K562 (cell line): Measurements from ENCODE around the gene ABCC6. TPM values are rescaled to one million over a fixed set of nuclear protein-coding genes. Genes with fewer than 3 reads are reported as not detected.
A peak's percentile ranks its signal among the peaks of the same experiment; 100 is the strongest.

ENCODE experiments used
- ATAC-seq: fragments of 200-7000 bp; cut with Tn5 transposase; 3 replicates; pipeline ENCODE4 v1.9.1; 2020; ENCODE audit warnings: moderate library complexity
- BruUV-seq: library from RNA; stranded (reverse); fragments of 400-500 nt; replicated peaks from 2 replicates; lab custom pipeline; 2021; lab: Mats Ljungman, UMichigan
- CTCF ChIA-PET: fragments of 300-600 bp; formaldehyde crosslinking; extraction: SDS; loops from one replicate; lab custom pipeline; 2021; ENCODE audit warnings: low intra/inter-chr PET ratio; lab: Yijun Ruan, JAX
- POLR2A ChIA-PET: fragments of 300-600, 350-650 bp; sonication (Branson Sonifier 250); formaldehyde crosslinking; extraction: SDS; loops from one replicate; lab custom pipeline; 2021; ENCODE audit warnings: antibody characterized with exemption, inconsistent platforms; lab: Yijun Ruan, JAX
- DNase-seq, 4 experiments: peaks; one replicate each; pipeline versions ENCODE4 v3.0.0 to v3.0.0-alpha.2; 2011 to 2018; ENCODE audit warnings: low spot score in 3 of 4, mixed read lengths in 3 of 4; ENCODE audit errors: extremely low read depth in 1 of 4
- FAIRE-seq: peaks from 2 replicates; lab custom pipeline; 2011; peaks lifted over from hg19 to GRCh38; lab: Jason Lieb, UNC
- H2AFZ ChIP-seq: 2 replicates; pipeline ENCODE4 v1.6.0; 2011; ENCODE audit warnings: low read depth, low read length, control low read depth, inconsistent platforms
- H3K27ac ChIP-seq: fragments of 200-600 bp; 3 replicates; pipeline ENCODE4 v1.8.0; 2011; ENCODE audit warnings: low read depth, mild to moderate bottlenecking, control low read depth, inconsistent platforms, low read length, moderate library complexity, mixed read lengths; ENCODE audit errors: extremely low read depth
- H3K27me3 ChIP-seq, 2 experiments: fragments of 300-600 bp in 1 of 2; 2 replicates in 1 of 2; 3 replicates in 1 of 2; pipeline versions ENCODE4 v1.6.0 to v1.8.0; 2011; ENCODE audit warnings: inconsistent platforms in 2 of 2, low read length in 2 of 2, mild to moderate bottlenecking in 1 of 2, mixed read lengths in 1 of 2, moderate library complexity in 1 of 2; ENCODE audit not compliant: control insufficient read depth in 2 of 2, insufficient read depth in 2 of 2
- H3K36me3 ChIP-seq: fragments of 300-600 bp; 3 replicates; pipeline ENCODE4 v1.8.0; 2011; ENCODE audit warnings: mild to moderate bottlenecking, low read length, inconsistent platforms; ENCODE audit not compliant: control insufficient read depth, insufficient read depth
- H3K4me1 ChIP-seq, 2 experiments: fragments of 200-600 bp in 1 of 2; replicated peaks in 1 of 2; 2 replicates in 1 of 2; 3 replicates in 1 of 2; pipeline versions ENCODE4 v1.5.1 to v1.8.0; 2011; ENCODE audit warnings: inconsistent platforms in 2 of 2, low read length in 2 of 2, mild to moderate bottlenecking in 1 of 2, mixed read lengths in 1 of 2, moderate library complexity in 1 of 2; ENCODE audit not compliant: control insufficient read depth in 2 of 2, insufficient read depth in 2 of 2
- H3K4me2 ChIP-seq: 2 replicates; pipeline ENCODE4 v1.6.1; 2011; ENCODE audit warnings: low read length, control low read depth, inconsistent platforms, mixed read lengths; ENCODE audit not compliant: insufficient read depth
- H3K4me3 ChIP-seq: fragments of 200-600 bp; sonication (generic), shearing (Covaris generic); 2 replicates; pipeline ENCODE4 v1.5.1; 2016; ENCODE audit warnings: control low read depth, inconsistent platforms
- H3K79me2 ChIP-seq: fragments of 200-600 bp; 3 replicates; pipeline ENCODE4 v1.8.0; 2011; ENCODE audit warnings: low read length, inconsistent platforms; ENCODE audit not compliant: control insufficient read depth, insufficient read depth
- H3K9ac ChIP-seq, 2 experiments: 2 replicates each; pipeline versions ENCODE4 v1.6.0 to v1.6.1; 2011; ENCODE audit warnings: low read depth in 2 of 2, low read length in 2 of 2, control low read depth in 1 of 2, inconsistent platforms in 1 of 2, mild to moderate bottlenecking in 1 of 2, mixed read lengths in 1 of 2; ENCODE audit not compliant: insufficient read depth in 1 of 2
- H3K9me1 ChIP-seq: one replicate; pipeline ENCODE4 v1.6.0; 2011; ENCODE audit warnings: inconsistent platforms, mild to moderate bottlenecking, low read length, moderate library complexity; ENCODE audit not compliant: control insufficient read depth, insufficient read depth
- H3K9me3 ChIP-seq: replicated peaks from 2 replicates; pipeline ENCODE4 v1.5.1; 2011; ENCODE audit warnings: low read depth, low read length, inconsistent platforms; ENCODE audit not compliant: control insufficient read depth, insufficient read depth
- H4K20me1 ChIP-seq: replicated peaks from 2 replicates; pipeline ENCODE4 v1.6.1; 2011; ENCODE audit warnings: low read length, inconsistent platforms, mixed read lengths; ENCODE audit not compliant: control insufficient read depth, insufficient read depth
- ATF1 ChIP-seq, 2 experiments: fragments of 450-650 bp in 1 of 2; IDR thresholded peaks; 2 replicates each; pipeline ENCODE4 v1.6.1; 2016; ENCODE audit warnings: missing compliant biosample characterization in 1 of 2, missing genetic modification characterization in 1 of 2
- BRD4 ChIP-seq: fragments of 200-600 bp; sonication (generic); IDR thresholded peaks from 2 replicates; pipeline ENCODE4 v1.6.1; 2017; ENCODE audit warnings: inconsistent platforms
- FOXA1 ChIP-seq: fragments of 450-650 bp; IDR thresholded peaks from 2 replicates; pipeline ENCODE4 v1.6.1; 2016; ENCODE audit warnings: mild to moderate bottlenecking, borderline replicate concordance
- MYBL2 ChIP-seq, 2 experiments: fragments of 450-650 bp in 1 of 2; sonication (generic) in 1 of 2; formaldehyde crosslinking in 1 of 2; IDR thresholded peaks; 2 replicates each; pipeline versions ENCODE4 v1.6.1 to v1.8.1; 2017 to 2022; ENCODE audit warnings: borderline replicate concordance in 1 of 2, inconsistent platforms in 1 of 2, low read depth in 1 of 2, mild to moderate bottlenecking in 1 of 2, missing genetic modification reagents in 1 of 2, moderate library complexity in 1 of 2
- OTX1 ChIP-seq: fragments of 450-650 bp; formaldehyde crosslinking; IDR thresholded peaks from 2 replicates; pipeline ENCODE4 v1.4.0; 2022; ENCODE audit warnings: mild to moderate bottlenecking
- POLR2B ChIP-seq: fragments of 450-650 bp; IDR thresholded peaks from 2 replicates; pipeline ENCODE4 v1.6.1; 2018; ENCODE audit warnings: low read depth; ENCODE audit not compliant: partially characterized antibody
- SIN3B ChIP-seq: fragments of 450-650 bp; IDR thresholded peaks from 2 replicates; pipeline ENCODE4 v1.6.1; 2017; ENCODE audit warnings: low read depth, mild to moderate bottlenecking, moderate library complexity
- ZNF274 ChIP-seq: IDR thresholded peaks from 2 replicates; pipeline ENCODE4 v1.6.1; 2011; ENCODE audit warnings: low read depth, mild to moderate bottlenecking, low read length, moderate library complexity, borderline replicate concordance
- ZNF3 ChIP-seq: fragments of 250-450 bp; sonication (Bioruptor Pico); IDR thresholded peaks from 2 replicates; pipeline ENCODE4 v1.5.0; 2021; ENCODE audit warnings: mild to moderate bottlenecking, moderate library complexity
- ZNF431 ChIP-seq: sonication (generic); formaldehyde crosslinking; IDR thresholded peaks from 2 replicates; pipeline ENCODE4 v1.8.0; 2022; ENCODE audit warnings: mild to moderate bottlenecking, missing genetic modification reagents
- ZNF644 ChIP-seq: fragments of 200-800 bp; sonication (Bioruptor generic); IDR thresholded peaks from 2 replicates; pipeline ENCODE4 v1.6.1; 2016; ENCODE audit warnings: low read depth, missing genetic modification characterization, missing compliant biosample characterization
- WGBS: fragments of 100-300 bp; shearing (Covaris generic); methylation state at CpG from one replicate; pipeline ENCODE4 v1.1.6; 2016; ENCODE audit warnings: low coverage, mixed read lengths; ENCODE audit not compliant: insufficient coverage; ENCODE audit errors: missing lambda C conversion rate; 5-methylcytosine and 5-hydroxymethylcytosine counted together
- in situ Hi-C: fragments of 300-500 bp; cut with MboI; formaldehyde crosslinking; loops from 4 replicates; pipeline ENCODE4 v1.15.0; 2018; ENCODE audit warnings: inconsistent platforms, mixed read lengths
- intact Hi-C: fragments of 100-400 bp; cut with micrococcal nuclease; formaldehyde crosslinking; loops from 2 replicates; pipeline ENCODE4 v1.14.2; 2022
- polyA plus RNA-seq, 8 experiments: library from polyadenylated mRNA; depleted of rRNA in 4 of 8; stranded (reverse) in 5 of 8; unstranded in 3 of 8; fragments of >200 nt; fragmentation: Nextera tagmentation in 2 of 8; fragmentation: Illumina TruSeq in 1 of 8; extraction: Ambion mirVana in 2 of 8; extraction: Trizol in 1 of 8; gene quantifications; 2 replicates each; pipeline versions ENCODE4 v1.2.1 to v1.2.3, GENCODE V29; 2011 to 2014; ENCODE audit warnings: inconsistent platforms in 1 of 8, missing spikeins in 1 of 8
- total RNA-seq, 7 experiments: library from RNA; depleted of rRNA in 6 of 7; stranded (reverse); fragments of >200 nt in 6 of 7; fragmentation: Illumina TruSeq in 2 of 7; extraction: Trizol in 2 of 7; gene quantifications; 2 replicates each; pipeline versions ENCODE4 v1.2.1 to v1.2.3, GENCODE V29; 2011 to 2021; ENCODE audit warnings: low replicate concordance in 1 of 7
- TF ChIP-seq, protein P1 (sequence below): fragments of 250-450 bp; sonication (Bioruptor Pico); IDR thresholded peaks from 2 replicates; pipeline ENCODE4 v1.8.0; 2021; ENCODE audit warnings: moderate library complexity, mild to moderate bottlenecking, inconsistent platforms
- TF ChIP-seq, protein P2 (sequence below): fragments of 250-450 bp; sonication (Bioruptor Pico); IDR thresholded peaks from 2 replicates; pipeline ENCODE4 v1.5.0; 2022; ENCODE audit warnings: mild to moderate bottlenecking
- TF ChIP-seq, protein P3 (sequence below): sonication (generic); formaldehyde crosslinking; IDR thresholded peaks from 2 replicates; pipeline ENCODE4 v1.8.1; 2023; ENCODE audit warnings: mild to moderate bottlenecking, missing genetic modification reagents
- TF ChIP-seq, protein P4 (sequence below): fragments of 450-650 bp; IDR thresholded peaks from 2 replicates; pipeline ENCODE4 v1.7.0; 2016; ENCODE audit warnings: borderline replicate concordance

Gene ABCC6
- total and polyA plus RNA-seq, 9 of the 15 experiments (the other 6 are each of a cell fraction or from before 2014, with no cell fraction given): 0.03 to 0.46 (median 0.07) TPM; not detected in 4

DNA sequence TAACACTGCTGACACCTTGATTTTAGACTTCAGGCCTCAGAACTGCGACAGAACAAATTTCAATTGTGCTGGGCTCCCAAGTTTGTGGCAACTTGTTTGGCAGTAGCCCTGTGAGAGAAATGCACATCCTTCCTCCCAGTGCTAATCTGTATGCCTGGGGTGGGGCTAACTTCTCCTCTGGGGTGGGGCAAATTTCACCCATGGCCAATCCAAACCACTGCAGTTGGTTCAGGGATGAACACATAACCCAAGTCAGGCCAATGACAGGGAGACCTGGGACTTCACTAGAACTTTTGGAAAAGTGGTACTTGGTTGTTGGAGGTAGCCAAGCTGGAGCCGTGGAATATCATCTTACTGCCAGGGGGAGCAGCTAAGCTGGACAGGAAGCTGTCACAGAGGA lies 56.3 kb downstream of the ABCC6 start:
- Histone ChIP-seq H3K4me3 (no peak overlapping the region), H3K9me1 (no peaks in the 10 kb centered on the region), H3K4me2 (no peak overlapping the region), H4K20me1 (no peaks in the 10 kb centered on the region)
- in situ Hi-C loops (no loop called here), intact Hi-C loops (no loop called here)
- no peak for FAIRE-seq
- CTCF ChIA-PET: no interaction called here
- WGBS: 0% methylated on average over 2 of the region's 2 CpGs
- peak; percentile 68 for ATAC-seq
- TF ChIP-seq ZNF644: no peak
- no peak for TF ChIP-seq FOXA1
- TF ChIP-seq POLR2B: no peak
- TF ChIP-seq, protein P1, sequence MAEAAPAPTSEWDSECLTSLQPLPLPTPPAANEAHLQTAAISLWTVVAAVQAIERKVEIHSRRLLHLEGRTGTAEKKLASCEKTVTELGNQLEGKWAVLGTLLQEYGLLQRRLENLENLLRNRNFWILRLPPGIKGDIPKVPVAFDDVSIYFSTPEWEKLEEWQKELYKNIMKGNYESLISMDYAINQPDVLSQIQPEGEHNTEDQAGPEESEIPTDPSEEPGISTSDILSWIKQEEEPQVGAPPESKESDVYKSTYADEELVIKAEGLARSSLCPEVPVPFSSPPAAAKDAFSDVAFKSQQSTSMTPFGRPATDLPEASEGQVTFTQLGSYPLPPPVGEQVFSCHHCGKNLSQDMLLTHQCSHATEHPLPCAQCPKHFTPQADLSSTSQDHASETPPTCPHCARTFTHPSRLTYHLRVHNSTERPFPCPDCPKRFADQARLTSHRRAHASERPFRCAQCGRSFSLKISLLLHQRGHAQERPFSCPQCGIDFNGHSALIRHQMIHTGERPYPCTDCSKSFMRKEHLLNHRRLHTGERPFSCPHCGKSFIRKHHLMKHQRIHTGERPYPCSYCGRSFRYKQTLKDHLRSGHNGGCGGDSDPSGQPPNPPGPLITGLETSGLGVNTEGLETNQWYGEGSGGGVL (CRISPR knock-in tag): no peak
- TF ChIP-seq MYBL2 (IDR thresholded peaks at IDR 0.05; ENCODE audit: low read depth): no peak
- no peak for TF ChIP-seq MYBL2 (CRISPR knock-in tag; IDR thresholded peaks at IDR 0.05; ENCODE audit: borderline replicate concordance)
- TF ChIP-seq, protein P2, sequence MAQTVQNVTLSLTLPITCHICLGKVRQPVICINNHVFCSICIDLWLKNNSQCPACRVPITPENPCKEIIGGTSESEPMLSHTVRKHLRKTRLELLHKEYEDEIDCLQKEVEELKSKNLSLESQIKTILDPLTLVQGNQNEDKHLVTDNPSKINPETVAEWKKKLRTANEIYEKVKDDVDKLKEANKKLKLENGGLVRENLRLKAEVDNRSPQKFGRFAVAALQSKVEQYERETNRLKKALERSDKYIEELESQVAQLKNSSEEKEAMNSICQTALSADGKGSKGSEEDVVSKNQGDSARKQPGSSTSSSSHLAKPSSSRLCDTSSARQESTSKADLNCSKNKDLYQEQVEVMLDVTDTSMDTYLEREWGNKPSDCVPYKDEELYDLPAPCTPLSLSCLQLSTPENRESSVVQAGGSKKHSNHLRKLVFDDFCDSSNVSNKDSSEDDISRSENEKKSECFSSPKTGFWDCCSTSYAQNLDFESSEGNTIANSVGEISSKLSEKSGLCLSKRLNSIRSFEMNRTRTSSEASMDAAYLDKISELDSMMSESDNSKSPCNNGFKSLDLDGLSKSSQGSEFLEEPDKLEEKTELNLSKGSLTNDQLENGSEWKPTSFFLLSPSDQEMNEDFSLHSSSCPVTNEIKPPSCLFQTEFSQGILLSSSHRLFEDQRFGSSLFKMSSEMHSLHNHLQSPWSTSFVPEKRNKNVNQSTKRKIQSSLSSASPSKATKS (CRISPR knock-in tag): no peak
- no peak for TF ChIP-seq OTX1 (CRISPR knock-in tag)
- TF ChIP-seq SIN3B: no peak
- TF ChIP-seq ZNF274: no peak
- TF ChIP-seq, protein P3, sequence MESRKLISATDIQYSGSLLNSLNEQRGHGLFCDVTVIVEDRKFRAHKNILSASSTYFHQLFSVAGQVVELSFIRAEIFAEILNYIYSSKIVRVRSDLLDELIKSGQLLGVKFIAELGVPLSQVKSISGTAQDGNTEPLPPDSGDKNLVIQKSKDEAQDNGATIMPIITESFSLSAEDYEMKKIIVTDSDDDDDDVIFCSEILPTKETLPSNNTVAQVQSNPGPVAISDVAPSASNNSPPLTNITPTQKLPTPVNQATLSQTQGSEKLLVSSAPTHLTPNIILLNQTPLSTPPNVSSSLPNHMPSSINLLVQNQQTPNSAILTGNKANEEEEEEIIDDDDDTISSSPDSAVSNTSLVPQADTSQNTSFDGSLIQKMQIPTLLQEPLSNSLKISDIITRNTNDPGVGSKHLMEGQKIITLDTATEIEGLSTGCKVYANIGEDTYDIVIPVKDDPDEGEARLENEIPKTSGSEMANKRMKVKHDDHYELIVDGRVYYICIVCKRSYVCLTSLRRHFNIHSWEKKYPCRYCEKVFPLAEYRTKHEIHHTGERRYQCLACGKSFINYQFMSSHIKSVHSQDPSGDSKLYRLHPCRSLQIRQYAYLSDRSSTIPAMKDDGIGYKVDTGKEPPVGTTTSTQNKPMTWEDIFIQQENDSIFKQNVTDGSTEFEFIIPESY: no peak
- TF ChIP-seq ZNF431: no peak
- no peak for TF ChIP-seq ATF1 (CRISPR knock-in tag; IDR thresholded peaks at IDR 0.05)
- TF ChIP-seq ATF1 (tag; IDR thresholded peaks at IDR 0.05): no peak
- TF ChIP-seq BRD4: no peak
- TF ChIP-seq ZNF3 (CRISPR knock-in tag): no peak
- TF ChIP-seq, protein P4, sequence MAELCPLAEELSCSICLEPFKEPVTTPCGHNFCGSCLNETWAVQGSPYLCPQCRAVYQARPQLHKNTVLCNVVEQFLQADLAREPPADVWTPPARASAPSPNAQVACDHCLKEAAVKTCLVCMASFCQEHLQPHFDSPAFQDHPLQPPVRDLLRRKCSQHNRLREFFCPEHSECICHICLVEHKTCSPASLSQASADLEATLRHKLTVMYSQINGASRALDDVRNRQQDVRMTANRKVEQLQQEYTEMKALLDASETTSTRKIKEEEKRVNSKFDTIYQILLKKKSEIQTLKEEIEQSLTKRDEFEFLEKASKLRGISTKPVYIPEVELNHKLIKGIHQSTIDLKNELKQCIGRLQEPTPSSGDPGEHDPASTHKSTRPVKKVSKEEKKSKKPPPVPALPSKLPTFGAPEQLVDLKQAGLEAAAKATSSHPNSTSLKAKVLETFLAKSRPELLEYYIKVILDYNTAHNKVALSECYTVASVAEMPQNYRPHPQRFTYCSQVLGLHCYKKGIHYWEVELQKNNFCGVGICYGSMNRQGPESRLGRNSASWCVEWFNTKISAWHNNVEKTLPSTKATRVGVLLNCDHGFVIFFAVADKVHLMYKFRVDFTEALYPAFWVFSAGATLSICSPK: no peak
- TF ChIP-seq, all 486 proteins: peak for 0
- H3K9ac ChIP-seq: no peak overlapping the region
- peaks cover 0 to 4% of the 10 kb centered on the region in 2 experiments; a peak in 2 of 5 replicates for H3K4me1 ChIP-seq
- BruUV-seq: no TSS peak
- H3K9me3 ChIP-seq: no peaks in the 10 kb centered on the region
- H3K79me2 ChIP-seq: no peaks in the 10 kb centered on the region
- DNase-seq: peak in 1 of 4 experiments; percentile 21
- no peaks in the 10 kb centered on the region for H3K36me3 ChIP-seq
- no peak overlapping the region for H2AFZ ChIP-seq
- H3K27me3 ChIP-seq: peaks cover 2 to 10% of the 10 kb centered on the region in 2 experiments; a peak in 2 of 5 replicates
- no peak overlapping the region for H3K27ac ChIP-seq
- POLR2A ChIA-PET: interaction anchor here (0.5 to 1.2 kb wide), 2 partner anchors 10 to 15 kb away, joined by 3 to 4 read pairs; no protein-coding TSS in a partner anchor
